RPMI7951 (cell line): ENCODE results near the gene PLXNA4. TPM values are rescaled to one million over a fixed set of nuclear protein-coding genes. Genes with fewer than 3 reads are reported as not detected.
A peak's percentile ranks its signal among the peaks of the same experiment; 100 is the strongest.
"Not testable (repeated sequence)": the region's sequence is repeated elsewhere in the genome, so short reads cannot be mapped to it uniquely, and the experiment has no call there.

ENCODE experiments used
- DNase-seq: peaks from one replicate; pipeline ENCODE4 v3.0.0-alpha.2; 2012; ENCODE audit warnings: low read depth
- total RNA-seq: library from RNA; depleted of rRNA; stranded (reverse); fragments of >200 nt; shearing (Covaris generic); gene quantifications from 2 replicates; pipeline ENCODE4 v1.2.3, GENCODE V29; 2014

The PLXNA4 gene
- total RNA-seq, 1 experiment from 2014 or later, result 1.4 TPM

GRCh38 chr7:132393789-132394261 is 182.4 kb downstream of the PLXNA4 start:
- DNase-seq, result peak; percentile 20

GRCh38 chr7:132392713-132393112 is 183.6 kb downstream of the PLXNA4 start:
- no peak for DNase-seq

GRCh38 chr7:132390705-132391104 is 185.6 kb downstream of the PLXNA4 start:
- peak; percentile 68 for DNase-seq

DNA sequence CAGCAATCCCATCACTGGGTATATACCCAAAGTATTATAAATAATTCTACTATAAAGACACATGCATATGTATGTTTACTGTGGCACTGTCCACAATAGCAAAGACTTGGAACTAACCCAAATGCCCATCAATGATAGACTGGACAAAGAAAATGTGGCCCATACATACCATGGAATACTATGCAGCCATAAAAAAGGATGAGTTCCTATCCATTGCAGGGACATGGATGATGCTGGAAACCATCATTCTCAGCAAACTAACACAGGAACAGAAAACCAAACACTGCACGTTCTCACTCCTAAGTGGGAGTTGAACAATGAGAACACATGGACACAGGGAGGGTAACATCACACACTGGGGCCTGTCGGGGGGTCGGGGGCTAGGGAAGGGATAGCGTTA is 186.2 kb downstream of the PLXNA4 start:
- DNase-seq, result not testable (repeated sequence)

- DNase-seq, result no peak
Measured at GRCh38 chr7:132388688-132389087, 187.6 kb downstream of the PLXNA4 start.

GRCh38 chr7:132387596-132387995 is 188.7 kb downstream of the PLXNA4 start:
- no peak for DNase-seq

GRCh38 chr7:132386201-132386681 is 190.0 kb downstream of the PLXNA4 start:
- DNase-seq, result peak; percentile 68

- no peak for DNase-seq
Measured at GRCh38 chr7:132383962-132384361, 192.3 kb downstream of the PLXNA4 start.

GRCh38 chr7:132381742-132382472 is 194.4 kb downstream of the PLXNA4 start:
- DNase-seq, result no peak

DNA sequence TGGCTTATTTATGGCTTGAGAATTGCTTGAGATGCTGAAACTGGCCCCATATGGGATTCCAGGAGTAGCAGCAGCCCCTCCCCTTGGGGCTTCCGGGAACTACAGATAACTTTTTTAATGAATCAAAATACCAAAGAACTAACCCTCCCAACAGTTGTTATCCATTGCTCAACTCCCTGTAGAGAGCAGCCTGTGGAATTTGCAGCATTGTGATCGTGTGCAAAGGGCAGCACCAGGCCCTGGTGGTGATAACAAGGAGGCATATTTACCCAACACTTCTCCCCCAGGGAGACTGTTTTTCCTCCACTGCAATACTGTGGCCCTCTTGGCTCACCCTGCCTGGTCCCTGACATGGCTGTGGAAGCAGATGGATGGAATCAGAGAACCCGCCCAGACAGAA is 196.2 kb downstream of the PLXNA4 start:
- no peak for DNase-seq

DNA sequence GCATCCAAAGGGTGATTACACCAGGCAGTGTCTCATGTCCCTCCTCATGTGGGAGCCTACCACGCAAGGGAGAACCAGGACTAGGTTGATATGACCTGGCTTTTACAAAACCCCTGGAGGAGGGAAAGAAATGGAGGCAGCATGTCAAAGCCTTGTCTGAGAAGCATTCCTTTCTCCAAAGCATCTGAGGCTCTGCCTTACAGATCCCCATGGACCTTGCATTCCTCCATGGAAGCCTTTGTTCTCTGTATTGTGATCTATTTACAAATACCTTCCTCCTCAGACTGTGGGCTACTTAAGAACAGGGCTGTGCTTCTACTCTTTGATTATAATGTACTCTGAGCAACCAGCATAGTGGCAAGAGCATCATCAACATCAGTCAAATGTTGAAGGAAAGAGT is 197.0 kb downstream of the PLXNA4 start:
- no peak for DNase-seq

- DNase-seq, result no peak
Measured at GRCh38 chr7:132377703-132378584, 198.3 kb downstream of the PLXNA4 start.

DNA sequence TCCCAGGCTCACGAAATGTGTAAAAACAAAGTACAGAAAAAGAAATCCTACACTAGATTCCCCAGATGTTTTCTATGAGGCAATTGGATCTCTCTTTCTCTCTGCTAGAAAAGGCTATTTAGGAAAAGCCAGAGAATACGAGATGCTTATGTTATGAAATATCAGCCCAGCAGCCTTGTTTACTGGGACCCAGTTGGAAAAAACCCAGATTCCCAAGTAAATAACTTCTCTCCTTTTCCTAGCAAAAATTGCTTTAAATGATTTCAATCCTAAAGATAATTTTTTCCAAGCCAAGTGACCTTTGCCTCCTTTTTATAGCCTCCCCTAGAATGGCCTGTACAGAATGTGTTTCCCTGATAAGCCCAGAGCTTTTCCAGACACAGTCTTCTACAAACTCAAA is 199.3 kb downstream of the PLXNA4 start:
- DNase-seq, result no peak

DNA sequence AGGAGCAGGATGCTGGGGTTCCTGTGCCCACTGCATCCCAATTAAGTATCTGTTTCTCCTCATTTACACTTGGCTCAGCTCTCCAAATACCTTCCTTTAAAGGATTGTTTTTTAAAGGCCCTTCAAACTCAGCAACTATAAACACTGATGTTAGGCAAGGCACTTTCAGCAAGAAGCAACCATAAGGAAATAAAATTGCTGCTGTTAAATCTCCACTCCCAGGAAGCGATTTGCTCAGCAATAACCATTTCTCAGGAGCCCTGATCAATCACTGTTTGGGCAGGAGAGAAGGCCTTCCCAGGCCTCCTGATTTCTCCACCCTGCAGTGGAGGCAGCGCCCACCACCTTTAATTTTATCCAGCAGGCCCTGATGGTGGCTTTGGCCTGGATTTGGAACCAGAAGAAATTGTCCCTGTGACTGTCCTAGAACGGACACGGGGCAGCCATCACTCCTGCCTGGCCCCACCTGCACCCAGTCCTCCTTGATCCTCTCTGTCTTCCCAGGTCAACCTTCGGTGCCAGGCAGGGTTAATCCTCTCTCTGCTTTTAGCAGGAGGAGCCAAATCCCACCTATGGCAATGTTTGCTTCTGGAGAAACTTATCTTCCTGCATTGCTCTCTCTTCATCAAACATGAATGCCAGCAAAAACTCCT is 199.8 kb downstream of the PLXNA4 start:
- no peak for DNase-seq

DNA sequence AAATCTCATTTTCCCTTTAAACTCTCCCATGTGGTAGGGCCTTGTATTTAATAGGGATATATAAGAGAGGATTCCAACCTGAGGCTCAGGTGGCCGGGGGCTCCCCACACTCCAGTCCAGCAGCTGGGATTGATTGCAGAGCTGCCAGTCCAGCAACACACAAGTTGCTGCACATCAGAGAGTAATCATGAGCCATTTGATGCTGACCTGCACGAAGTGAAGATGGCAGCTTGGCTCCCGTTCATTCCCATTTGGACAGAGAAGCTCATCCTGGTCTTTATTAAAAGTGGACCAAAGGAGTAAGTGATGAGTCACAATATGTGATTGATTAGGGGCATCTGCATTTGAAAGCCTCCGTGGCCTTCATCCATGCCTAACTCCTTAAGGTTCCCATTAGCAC is 202.4 kb downstream of the PLXNA4 start:
- DNase-seq, result no peak

DNA sequence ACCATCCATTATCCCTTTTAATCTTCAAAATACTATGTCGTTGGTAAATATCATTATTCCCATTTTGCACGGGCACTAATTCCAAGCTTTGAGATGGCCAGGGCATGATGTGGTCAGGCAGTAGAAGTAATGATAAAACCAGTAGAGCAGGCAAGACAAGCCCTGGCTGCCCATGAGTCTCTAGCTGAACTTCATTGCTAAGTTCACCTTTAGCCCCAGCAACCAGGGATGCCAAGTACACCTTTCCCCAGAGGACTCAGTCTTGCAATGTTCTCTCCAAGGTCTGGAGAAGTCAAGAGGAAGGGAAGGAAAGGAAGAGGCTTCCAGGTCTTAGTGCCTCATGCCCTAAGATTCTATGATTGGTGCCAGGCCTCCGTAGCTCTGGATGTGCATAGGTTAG is 203.2 kb downstream of the PLXNA4 start:
- DNase-seq, result no peak

DNA sequence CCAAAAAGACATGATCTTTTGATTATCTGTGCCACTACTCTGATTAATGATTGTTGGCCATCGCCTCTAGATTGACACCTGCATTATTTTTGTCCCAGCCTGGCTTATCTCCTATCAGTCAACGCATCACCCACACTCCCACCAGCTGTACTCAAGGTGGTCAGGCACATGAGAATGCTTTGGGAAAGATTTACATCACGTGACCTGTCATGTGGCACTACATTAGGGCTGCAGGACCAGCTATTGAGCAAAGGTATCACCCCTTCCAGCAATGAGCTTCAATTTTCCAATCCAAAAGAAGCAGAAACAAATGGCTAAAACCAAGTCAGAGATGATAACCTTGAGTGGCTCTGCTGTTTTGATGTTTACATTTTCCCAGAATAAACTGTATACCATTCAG is 204.3 kb downstream of the PLXNA4 start:
- no peak for DNase-seq

DNA sequence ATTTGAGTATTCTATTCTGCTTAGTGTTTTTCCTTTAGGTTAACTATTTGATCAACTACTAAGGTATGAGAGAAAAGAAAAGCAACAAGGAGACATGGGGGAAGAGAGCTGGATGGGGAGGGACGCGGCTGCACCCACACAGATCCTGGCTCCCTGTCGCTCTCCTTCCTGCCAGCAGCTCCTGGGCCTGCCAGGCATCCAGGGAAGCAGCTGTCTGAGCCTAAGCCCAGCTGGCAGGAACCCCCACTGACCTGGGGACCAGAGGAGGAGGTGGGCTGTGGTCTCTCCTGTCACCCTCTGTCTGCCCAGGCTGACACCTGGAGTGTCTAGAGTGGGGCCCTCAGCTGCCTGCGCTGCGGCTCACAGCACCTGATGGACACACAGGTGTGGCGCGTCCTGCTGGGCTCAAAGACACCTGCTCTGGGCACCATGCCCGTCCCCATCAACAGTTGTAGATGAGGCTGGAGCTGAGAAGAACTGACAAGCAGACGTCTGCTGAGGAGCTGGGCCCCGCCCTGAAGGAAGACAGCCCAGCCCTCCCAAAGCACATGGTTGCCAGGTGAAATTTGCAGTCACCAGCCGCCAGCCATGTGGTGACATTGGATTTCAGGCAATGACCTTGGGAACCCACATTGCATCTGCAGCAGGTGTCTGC is 207.9 kb downstream of the PLXNA4 start:
- no peak for DNase-seq

DNA sequence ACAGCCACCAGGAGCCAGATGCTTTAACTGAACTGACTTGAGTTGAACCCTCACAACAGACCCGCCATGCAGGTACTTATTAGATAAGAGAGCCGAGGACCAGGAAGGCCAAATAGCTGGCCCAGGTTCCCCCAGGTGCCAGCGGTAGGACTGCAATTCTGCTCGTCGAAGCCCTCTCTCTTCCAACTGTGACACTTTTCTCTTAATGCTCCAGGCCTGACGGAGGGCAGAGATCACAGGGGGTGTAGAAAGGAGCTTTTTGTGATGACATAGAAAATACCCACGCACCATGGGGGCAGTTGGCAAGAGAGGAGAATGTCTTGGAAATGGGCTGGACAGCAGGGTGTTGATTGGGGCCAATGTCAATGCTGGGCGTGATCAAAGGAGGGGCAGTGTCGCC is 208.5 kb downstream of the PLXNA4 start:
- no peak for DNase-seq

GRCh38 chr7:132367004-132367403 is 209.3 kb downstream of the PLXNA4 start:
- no peak for DNase-seq

GRCh38 chr7:132364226-132364625 is 212.0 kb downstream of the PLXNA4 start:
- DNase-seq, result no peak

DNA sequence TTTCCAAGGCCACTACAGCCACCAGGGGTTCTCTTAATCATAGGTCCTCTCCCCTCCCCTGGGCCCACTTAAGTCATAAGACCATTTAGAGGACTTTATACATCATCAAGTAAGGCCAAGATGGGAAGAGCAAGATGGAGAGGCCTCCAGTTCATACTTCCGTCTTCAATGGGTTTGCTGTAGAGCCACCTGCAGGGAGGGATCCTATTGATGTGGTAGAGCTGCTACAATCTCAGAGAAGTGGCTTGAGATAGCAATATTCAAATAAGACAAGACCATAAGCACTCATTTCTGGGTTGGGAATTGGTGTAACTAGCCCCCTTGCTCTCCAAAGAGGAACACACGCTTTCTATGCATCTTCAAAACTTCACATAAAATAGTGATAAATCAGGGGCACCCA is 214.2 kb downstream of the PLXNA4 start:
- DNase-seq, result no peak
